Midbrain (tissue), 1 donor: ENCODE measurements around the gene ADAMTS18.
"Not testable (repeated sequence)": the region's sequence is repeated elsewhere in the genome, so short reads cannot be mapped to it uniquely, and the experiment has no call there.

Source experiments
- DNase-seq: peaks from one replicate; lab custom pipeline; 2025; lab: John Stamatoyannopoulos, UW

The ADAMTS18 gene

GRCh38 chr16:77288222-77288621 is 146.6 kb downstream of the ADAMTS18 start:
- no peak for DNase-seq

GRCh38 chr16:77285676-77286075 is 149.2 kb downstream of the ADAMTS18 start:
- DNase-seq: no peak

GRCh38 chr16:77282345-77282744 is 152.5 kb downstream of the ADAMTS18 start:
- DNase-seq: no peak

GRCh38 chr16:77279316-77279715 is 155.5 kb downstream of the ADAMTS18 start:
- DNase-seq: not testable (repeated sequence)

DNA sequence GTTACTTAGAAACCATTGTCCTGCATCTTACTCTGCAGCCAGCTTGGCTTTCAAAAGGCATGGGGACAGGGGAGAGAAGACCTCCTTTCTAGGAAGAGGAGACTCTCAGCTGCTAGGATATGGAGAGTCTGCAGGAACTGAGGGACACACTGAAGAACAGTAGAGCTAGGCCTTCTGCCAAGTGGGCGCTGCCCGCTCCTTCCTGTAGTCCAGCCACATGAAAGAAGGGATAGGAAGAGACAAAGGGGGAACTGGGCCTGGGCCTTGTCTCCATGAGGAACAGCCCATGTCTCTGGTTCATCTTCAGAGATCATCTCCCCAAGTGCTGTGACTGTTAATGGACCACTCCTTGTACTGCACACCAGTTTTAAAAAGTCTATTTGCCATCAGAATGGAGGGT is 157.3 kb downstream of the ADAMTS18 start:
- DNase-seq: no peak

DNA sequence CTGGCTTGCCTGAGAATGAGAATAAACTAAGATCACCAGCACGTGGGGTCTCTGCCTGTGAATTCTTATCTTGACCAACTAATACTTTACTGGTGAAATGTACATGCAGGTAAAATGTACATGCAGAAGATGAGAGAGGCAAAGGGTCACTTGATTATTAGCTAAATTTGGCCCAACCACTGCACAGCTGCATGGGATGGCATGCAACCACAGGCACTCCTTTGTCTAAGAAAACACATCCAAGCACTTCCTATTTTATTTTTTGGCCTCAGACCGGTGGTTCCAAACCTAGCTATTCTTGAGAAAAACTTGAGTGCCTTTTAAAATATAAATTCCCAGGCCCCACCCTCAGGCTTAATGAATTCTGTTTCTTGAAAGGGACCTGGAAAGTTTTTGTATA is 157.7 kb downstream of the ADAMTS18 start:
- no peak for DNase-seq

- DNase-seq: no peak
Measured at GRCh38 chr16:77276661-77277060, 158.2 kb downstream of the ADAMTS18 start.

- DNase-seq: not testable (repeated sequence)
Measured at GRCh38 chr16:77275303-77275702, 159.5 kb downstream of the ADAMTS18 start.

- DNase-seq: no peak
Measured at GRCh38 chr16:77273815-77274214, 161.0 kb downstream of the ADAMTS18 start.

DNA sequence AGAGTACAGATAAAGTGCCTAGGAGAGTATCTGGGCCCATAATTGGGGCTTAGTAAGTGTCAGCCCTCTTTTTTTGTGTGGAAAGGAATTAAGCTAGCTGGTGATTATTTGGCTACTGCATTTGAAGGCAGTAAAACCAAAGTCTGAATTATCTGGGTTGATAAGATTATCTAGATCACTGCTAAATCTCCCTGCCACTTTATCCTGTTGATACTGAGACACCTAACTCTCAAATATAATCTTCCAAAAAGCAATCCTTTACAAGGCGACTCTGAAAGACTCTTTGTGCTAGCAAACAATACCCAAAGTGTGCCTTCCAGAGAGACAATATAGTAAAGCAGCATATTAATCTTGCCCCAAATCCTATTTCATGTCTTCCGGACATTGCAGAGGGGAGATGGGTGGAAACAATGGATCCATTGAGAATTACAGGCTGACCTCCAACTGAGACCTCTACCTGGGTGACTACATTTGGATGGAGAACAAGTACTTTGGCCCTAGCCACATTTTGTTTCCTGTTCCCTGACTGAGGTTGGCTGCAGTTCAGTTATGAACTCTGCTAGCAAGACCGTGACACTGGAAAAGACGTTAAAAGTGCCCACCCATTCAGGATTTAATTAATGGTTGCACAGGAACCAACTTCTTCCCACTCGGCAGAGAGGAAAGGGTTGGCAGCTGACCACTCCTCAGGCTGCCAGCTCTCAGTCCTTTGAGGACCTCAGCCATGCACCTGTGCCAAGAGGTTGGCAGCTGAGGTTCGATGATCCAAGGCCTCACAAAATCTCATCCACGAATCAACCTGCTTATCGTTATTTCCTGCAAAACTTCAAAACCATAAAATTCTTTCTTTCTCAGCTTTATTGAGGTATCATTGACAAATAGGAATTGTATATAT is 163.1 kb downstream of the ADAMTS18 start:
- no peak for DNase-seq

DNA sequence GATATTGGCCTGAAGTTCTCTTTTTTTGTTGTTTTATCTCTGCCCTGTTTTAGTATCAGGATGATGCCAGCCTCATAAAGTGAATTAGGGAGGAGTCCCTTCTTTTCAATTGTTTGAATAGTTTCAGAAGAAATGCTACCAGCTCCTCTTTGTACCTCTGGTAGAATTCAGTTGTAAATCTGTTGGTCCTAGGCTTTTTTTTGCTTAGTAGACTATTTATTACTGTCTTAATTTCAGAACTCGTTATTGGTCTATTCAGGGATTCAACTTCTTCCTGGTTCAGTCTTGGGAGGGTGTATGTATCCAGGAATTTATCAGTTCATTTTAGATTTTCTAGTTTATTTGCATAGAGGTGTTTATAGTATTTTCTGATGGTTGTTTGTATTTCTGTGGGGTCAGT is 168.6 kb downstream of the ADAMTS18 start:
- not testable (repeated sequence) for DNase-seq

GRCh38 chr16:77262971-77263370 is 171.9 kb downstream of the ADAMTS18 start:
- DNase-seq: no peak

DNA sequence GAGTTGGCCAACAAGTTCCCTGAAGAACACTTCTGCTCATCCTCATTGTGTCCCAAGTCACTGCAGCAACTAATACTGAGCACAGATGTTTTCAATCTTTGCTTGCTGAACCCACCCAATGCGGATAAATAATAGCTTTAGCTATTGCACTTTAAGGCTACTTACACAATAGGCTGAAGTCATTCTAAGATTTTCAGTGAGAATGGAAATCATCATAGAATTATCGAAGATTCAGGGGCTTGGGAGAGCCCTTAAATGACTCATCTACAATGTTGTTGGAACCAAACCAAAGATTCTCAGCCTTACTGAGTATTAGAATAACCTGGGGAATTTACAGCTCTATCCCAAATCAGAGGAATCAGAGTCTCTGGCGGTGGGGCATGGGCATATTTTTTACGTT is 184.4 kb downstream of the ADAMTS18 start:
- no peak for DNase-seq

GRCh38 chr16:77246150-77246549 is 188.7 kb downstream of the ADAMTS18 start:
- no peak for DNase-seq

GRCh38 chr16:77242471-77242870 is 192.4 kb downstream of the ADAMTS18 start:
- not testable (repeated sequence) for DNase-seq

GRCh38 chr16:77238593-77238992 is 196.2 kb downstream of the ADAMTS18 start:
- no peak for DNase-seq

DNA sequence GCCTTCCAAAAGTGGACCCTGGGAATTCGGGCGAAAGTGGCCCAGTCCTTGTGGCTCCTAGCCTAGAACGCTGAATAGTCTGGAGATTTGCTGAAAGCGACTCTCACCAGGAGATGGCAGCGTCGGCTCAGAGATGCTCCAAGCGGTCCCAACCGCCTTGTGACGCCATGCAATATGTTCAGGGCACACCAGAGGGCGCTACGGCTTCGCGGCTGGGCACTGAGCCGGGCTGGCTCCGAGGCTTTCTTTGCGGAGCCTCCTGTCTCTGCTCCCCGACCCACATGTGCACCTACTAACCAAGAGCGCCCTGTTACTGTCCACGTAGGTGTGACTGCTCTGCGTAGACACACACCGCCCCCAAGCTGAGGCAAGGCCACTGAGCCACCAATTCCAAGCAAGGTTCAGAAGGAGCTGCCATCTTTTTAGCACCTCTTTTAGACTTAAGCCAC is 198.7 kb downstream of the ADAMTS18 start:
- peak; percentile 92 for DNase-seq

DNA sequence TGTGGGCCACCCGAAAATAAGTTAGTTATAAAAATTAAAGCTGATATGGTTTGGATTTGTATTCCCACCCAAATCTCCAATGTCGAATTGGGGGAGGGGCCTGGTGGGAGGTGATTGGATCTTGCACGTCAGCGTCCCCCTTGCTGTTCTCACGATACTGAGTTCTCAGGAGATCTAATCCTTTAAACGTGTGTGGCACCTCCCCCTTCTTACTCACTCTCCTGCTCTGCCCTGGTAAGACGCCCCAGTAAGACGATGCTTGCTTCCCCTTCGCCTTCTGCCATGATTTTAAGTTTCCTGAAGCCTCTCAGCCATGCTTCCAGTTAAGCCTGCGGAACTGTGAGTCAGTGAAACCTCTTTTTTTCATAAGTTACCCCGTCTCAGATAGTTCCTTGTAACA is 200.2 kb downstream of the ADAMTS18 start:
- no peak for DNase-seq

DNA sequence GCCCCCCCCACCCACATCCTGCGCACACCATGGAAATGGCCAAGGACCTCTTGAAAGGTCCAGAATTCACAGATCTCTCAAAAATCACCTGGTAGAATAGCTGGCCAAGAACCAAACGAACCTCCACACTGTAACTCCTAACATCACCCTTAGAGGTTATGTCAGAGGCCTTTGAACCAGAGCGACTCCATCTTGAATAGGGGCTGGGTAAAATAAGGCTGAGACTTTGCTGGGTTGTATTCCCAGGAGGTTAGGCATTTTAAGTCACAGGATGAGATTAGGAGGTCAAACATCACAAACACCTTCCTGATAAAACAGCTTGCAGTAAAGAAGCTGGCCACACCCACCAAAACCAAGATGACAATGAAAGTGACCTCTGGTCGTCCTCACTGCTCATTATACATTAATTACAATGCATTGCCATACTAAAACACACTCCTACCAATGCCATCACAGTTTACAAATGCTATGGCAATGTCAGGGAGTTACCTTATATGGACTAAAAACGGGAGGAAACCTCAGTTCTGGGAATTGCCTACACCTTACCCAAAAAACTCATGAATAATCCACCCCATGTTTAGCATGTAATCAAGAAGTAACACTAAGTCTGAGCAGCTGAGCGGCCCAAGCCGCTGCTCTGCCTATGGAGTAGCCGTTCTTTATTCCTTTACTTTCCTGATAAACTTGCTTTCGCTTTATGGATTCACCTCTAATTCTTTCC is 200.9 kb downstream of the ADAMTS18 start:
- DNase-seq: no peak
